Activated naive CD8-positive, alpha-beta T cell treated with anti-CD3 and anti-CD28 coated beads, Interleukin-2, amount 50 U/mL, for 24 hours (primary cell): Measurements from ENCODE around the gene UCN2.
"Not testable (repeated sequence)": the region's sequence is repeated elsewhere in the genome, so short reads cannot be mapped to it uniquely, and the experiment has no call there.

Source experiments
- ATAC-seq: fragments of 150-1000 bp; cut with Tn5 transposase; one replicate; pipeline ENCODE4 v1.10.0; 2021
- DNase-seq: peaks from one replicate; pipeline ENCODE4 v3.0.0; 2021
- H3K27ac Mint-ChIP-seq: one replicate; pipeline ENCODE4 v1.8.0; 2021; ENCODE audit warnings: mild to moderate bottlenecking, mixed read lengths
- H3K27me3 Mint-ChIP-seq: one replicate; pipeline ENCODE4 v1.8.0; 2021; ENCODE audit warnings: mixed read lengths
- H3K36me3 Mint-ChIP-seq: one replicate; pipeline ENCODE4 v1.8.0; 2021; ENCODE audit warnings: low read depth, mixed read lengths
- H3K4me1 Mint-ChIP-seq: one replicate; pipeline ENCODE4 v1.8.0; 2021; ENCODE audit warnings: mixed read lengths
- H3K4me3 Mint-ChIP-seq: one replicate; pipeline ENCODE4 v1.8.0; 2021; ENCODE audit warnings: mild to moderate bottlenecking, moderate library complexity, mixed read lengths
- H3K9me3 Mint-ChIP-seq: one replicate; pipeline ENCODE4 v1.8.0; 2021; ENCODE audit warnings: mixed read lengths

The UCN2 gene

GRCh38 chr3:48561045-48561736 lies 2.4 kb downstream of the UCN2 start:
- Mint-ChIP-seq H3K9me3 (no peaks in the 10 kb centered on the region), H3K27me3 (peaks cover 2% of the 10 kb centered on the region), H3K36me3 (peaks cover 2% of the 10 kb centered on the region), H3K4me3 (no peak overlapping the region), H3K27ac (no peak overlapping the region), H3K4me1 (peaks cover 39% of the 10 kb centered on the region)
- DNase-seq (peak; percentile 21), ATAC-seq (no peak)

DNA sequence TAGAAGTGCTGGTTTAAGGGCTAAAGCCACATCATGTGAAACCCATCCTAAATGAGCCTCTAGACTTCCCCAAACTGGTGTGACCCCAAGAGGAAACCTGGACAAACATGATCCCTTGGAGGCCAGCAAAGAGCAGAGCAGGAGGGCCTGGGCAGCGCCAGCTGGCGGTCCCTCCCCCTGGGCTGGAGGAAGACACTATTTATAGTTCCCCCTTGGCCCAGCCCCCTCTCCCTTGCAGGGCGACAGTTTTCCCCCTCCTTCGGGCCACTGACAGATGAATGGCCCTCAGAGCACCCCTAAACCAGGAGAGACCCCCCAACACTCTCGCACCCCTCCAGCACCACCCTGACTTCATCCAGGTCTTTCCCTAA lies 2.9 kb downstream of the UCN2 start:
- ATAC-seq = no peak
- Mint-ChIP-seq H3K36me3 (peaks cover 2% of the 10 kb centered on the region), H3K27ac (no peak overlapping the region), H3K27me3 (peaks cover 2% of the 10 kb centered on the region), H3K4me1 (peaks cover 35% of the 10 kb centered on the region), H3K4me3 (no peak overlapping the region), H3K9me3 (no peaks in the 10 kb centered on the region)
- no peak for DNase-seq

DNA sequence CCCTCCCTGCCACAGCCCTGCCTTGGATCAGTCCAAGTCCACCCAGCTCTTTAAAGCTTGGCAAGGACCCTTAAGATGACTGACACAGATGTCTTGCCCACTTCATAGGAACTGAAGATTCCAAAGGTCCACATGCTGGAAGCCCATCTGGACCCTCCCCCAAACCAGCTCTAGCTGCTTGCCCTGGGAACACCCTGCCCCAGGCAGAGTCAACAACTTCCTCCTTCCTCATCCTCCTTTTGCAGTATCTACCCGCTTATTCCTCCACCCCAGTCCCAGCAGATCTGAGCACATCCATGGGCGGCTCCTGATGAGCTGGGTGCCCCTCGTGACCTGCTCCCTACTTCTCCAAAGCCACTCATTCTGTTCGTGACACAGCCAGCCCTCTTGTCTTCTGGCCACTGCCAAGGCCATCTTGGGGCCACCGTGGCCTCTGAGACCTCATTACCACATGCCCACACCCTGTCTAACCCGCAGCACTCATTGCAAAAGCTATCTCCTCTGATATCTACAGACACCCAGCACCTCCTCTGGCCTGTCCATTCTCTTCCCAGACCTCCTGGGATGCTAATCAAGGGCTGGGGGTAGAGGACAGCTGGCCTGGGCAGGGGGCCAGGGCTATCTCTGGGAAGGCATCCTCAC lies 5.0 kb downstream of the UCN2 start:
- H3K4me1 Mint-ChIP-seq = peaks cover 32% of the 10 kb centered on the region
- ATAC-seq (no peak), DNase-seq (no peak)
- no peak overlapping the region for H3K27ac Mint-ChIP-seq
- no peaks in the 10 kb centered on the region for H3K9me3 Mint-ChIP-seq
- no peak overlapping the region for H3K4me3 Mint-ChIP-seq
- peaks cover 2% of the 10 kb centered on the region for H3K27me3 Mint-ChIP-seq
- peaks cover 2% of the 10 kb centered on the region for H3K36me3 Mint-ChIP-seq

- peaks cover 2% of the 10 kb centered on the region for H3K27me3 Mint-ChIP-seq
- DNase-seq (peak; percentile 99), ATAC-seq (peak; percentile 89)
- H3K27ac Mint-ChIP-seq = peak within 1 kb of the TSS; percentile 93
- peaks cover 25% of the 10 kb centered on the region for H3K4me1 Mint-ChIP-seq
- H3K36me3 Mint-ChIP-seq = peaks cover 2% of the 10 kb centered on the region
- H3K4me3 Mint-ChIP-seq = peak within 1 kb of the TSS; percentile 84
- H3K9me3 Mint-ChIP-seq = no peaks in the 10 kb centered on the region
Measured at GRCh38 chr3:48556796-48557626, 6.6 kb downstream of the UCN2 start, which contains the start of gene PFKFB4. Gene PFKFB4 (minus strand): TSS chr3:48556803. CDS start chr3:48556777, 26 bp downstream.

GRCh38 chr3:48555949-48556795 lies 7.4 kb downstream of the UCN2 start:
- peak; percentile 16 for DNase-seq
- peak overlapping the region; percentile 93 for H3K27ac Mint-ChIP-seq
- no peak for ATAC-seq

GRCh38 chr3:48555231-48555948 lies 8.2 kb downstream of the UCN2 start:
- Mint-ChIP-seq H3K4me3 (peak overlapping the region; percentile 84), H3K9me3 (no peaks in the 10 kb centered on the region), H3K27me3 (peaks cover 2% of the 10 kb centered on the region), H3K27ac (peak overlapping the region; percentile 31), H3K4me1 (peaks cover 22% of the 10 kb centered on the region), H3K36me3 (peaks cover 2% of the 10 kb centered on the region)
- ATAC-seq (no peak), DNase-seq (no peak)

More at GRCh38 chr3:48555949-48556795, 7.4 kb downstream of the UCN2 start:
- no peaks in the 10 kb centered on the region for H3K9me3 Mint-ChIP-seq
- peaks cover 24% of the 10 kb centered on the region for H3K4me1 Mint-ChIP-seq
- H3K4me3 Mint-ChIP-seq = peak overlapping the region; percentile 84
- peaks cover 2% of the 10 kb centered on the region for H3K27me3 Mint-ChIP-seq
- peaks cover 2% of the 10 kb centered on the region for H3K36me3 Mint-ChIP-seq

DNA sequence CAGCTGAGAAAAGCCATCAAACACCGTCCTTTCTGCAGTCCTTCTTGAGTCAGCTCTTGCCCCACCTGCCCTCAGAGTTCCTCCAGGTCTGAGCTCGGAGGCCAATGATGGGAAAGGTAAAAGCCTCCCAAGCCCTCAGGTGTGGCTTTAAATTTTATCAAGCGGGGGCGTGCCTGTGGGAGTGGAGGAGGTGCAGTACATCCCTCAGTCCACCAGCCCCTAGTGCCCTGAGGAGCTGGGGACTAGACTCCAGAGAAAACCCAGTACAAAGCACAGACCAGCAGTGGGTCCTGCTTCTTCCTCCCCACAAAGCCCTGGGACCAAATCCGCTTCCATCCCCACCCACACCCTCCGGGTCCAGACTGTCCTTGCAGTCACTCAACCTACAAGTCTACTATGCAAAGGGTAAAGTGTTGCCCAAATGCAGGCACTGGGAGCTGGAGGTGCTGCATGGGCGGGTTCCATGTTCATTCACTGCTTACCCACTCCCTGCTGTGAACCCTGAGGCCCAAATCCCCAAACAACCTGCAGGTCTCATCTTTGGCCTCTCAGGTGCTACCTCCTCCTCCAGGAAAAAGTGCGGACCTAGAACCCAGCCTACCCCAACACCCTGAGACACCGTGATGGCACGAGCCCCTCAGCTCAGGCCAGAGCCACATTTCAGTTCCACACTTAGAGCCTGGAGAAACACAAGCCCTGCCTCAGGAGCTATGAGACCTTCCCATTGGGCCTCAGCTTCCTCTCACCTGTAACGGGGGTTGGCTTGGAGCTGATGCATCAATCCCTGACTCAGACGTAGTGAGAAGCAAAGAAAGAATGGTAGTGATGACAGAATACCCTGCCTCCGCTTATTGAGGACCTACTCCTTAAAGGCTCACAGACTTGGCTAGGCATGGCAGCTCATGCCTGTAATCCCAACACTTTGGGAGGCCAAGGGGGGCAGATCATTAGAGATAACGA lies 9.4 kb downstream of the UCN2 start:
- no peak for ATAC-seq
- DNase-seq = no peak
- Mint-ChIP-seq H3K9me3 (no peaks in the 10 kb centered on the region), H3K4me1 (peaks cover 22% of the 10 kb centered on the region), H3K27ac (no peak overlapping the region), H3K36me3 (peaks cover 2% of the 10 kb centered on the region), H3K4me3 (no peak overlapping the region), H3K27me3 (no peaks in the 10 kb centered on the region)

- DNase-seq (no peak), ATAC-seq (no peak)
- Mint-ChIP-seq H3K27me3 (no peaks in the 10 kb centered on the region), H3K9me3 (no peaks in the 10 kb centered on the region), H3K36me3 (peaks cover 2% of the 10 kb centered on the region), H3K4me3 (no peak overlapping the region), H3K4me1 (peaks cover 19% of the 10 kb centered on the region), H3K27ac (no peak overlapping the region)
Measured at GRCh38 chr3:48553361-48553760, 10.2 kb downstream of the UCN2 start.

DNA sequence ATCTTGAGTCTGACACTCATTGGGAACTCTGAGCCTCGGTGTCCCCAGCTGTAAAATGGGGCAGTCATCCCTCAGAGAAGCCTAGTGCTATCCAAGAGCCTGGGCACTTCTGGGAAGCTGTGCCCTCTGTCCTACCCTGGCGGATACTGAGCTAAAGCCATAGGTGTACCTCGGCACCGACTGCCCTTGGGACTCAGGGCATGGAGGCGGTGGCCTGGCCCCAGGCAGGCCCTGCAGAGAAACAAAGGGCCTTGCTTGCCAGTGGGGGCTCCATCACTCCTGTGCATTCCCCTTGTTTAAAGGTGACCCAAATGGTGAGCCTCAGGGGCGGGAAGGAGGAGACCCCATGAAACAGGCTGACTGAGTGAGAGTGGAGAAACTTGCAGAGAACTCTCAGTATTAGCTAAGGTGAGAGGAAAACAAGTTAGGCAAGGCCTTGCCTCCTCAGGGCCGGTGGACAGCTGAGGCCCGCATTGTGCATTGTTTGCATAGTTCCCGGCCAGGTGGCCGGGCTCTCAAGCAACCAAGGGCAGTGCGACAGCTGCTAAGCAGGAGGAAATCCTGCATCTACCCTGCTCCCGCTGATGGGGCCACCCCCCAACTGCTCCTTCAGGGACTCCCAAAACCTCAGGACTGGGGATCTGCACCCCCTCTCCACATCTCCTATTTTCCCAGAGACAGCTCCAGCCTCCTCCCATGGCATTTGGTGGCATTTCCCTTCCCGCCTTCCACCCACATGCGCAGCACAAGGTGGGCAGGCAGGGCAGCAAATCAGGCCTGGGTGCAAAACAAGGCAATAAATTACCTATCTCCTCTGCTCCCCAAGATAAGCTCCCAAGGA lies 11.2 kb downstream of the UCN2 start:
- no peaks in the 10 kb centered on the region for H3K27me3 Mint-ChIP-seq
- ATAC-seq = no peak
- no peaks in the 10 kb centered on the region for H3K9me3 Mint-ChIP-seq
- DNase-seq = no peak
- H3K27ac Mint-ChIP-seq = no peak overlapping the region
- H3K4me3 Mint-ChIP-seq = no peak overlapping the region
- H3K4me1 Mint-ChIP-seq = peaks cover 15% of the 10 kb centered on the region
- peaks cover 6% of the 10 kb centered on the region for H3K36me3 Mint-ChIP-seq

GRCh38 chr3:48551651-48552050 lies 11.9 kb downstream of the UCN2 start:
- not testable (repeated sequence) for H3K27me3 Mint-ChIP-seq, H3K4me3 Mint-ChIP-seq, H3K9me3 Mint-ChIP-seq, ATAC-seq, DNase-seq, H3K36me3 Mint-ChIP-seq, H3K27ac Mint-ChIP-seq, H3K4me1 Mint-ChIP-seq

DNA sequence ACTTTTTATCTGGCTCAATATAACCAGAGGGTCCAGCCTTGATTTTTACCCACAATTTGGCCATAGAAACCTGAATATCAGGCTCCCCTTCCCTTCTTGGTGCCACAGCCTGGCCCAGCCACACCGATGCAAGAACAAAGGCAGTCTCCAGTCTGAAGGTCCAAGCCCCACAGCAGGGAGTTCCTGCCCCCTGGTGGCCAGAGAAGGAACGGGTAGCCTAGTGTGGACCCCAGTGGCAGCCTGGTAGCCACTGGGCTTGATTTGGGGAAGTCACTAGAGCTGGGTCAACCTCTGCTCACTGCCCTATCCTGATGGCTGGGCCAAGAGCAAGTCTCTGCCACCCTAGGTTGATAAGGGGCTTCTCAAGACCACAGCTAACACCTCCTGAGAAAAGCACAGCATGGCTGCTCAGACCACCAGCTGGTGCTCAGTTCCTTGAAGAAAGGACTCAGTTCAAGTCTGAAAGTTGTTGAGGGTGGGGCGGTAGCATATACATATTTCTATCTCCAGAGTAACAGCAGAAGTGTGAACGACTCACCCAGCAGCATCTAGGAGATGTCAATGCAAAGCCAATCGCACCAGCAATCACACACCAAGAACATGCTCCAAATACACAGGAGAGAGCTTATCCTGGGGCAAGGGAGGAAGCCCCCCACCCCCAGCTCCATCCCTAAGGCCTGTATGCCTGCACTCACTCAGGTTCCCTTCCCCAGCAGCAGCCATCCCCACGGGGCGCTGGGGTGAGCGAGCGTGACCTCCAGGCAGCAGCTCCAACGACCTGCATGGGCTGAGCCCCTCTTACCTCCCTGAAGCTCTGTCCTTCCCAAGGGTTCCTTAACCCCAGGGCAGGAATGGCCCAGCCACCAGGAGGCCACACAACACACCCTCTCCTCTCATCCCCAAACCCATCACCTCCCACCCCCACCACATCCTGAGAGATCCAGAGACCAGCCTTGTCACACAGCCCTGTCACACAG lies 14.6 kb downstream of the UCN2 start:
- Mint-ChIP-seq H3K36me3 (peaks cover 8% of the 10 kb centered on the region), H3K4me3 (no peak overlapping the region), H3K27me3 (no peaks in the 10 kb centered on the region), H3K4me1 (no peaks in the 10 kb centered on the region), H3K27ac (no peak overlapping the region), H3K9me3 (no peaks in the 10 kb centered on the region)
- DNase-seq (peak; percentile 85), ATAC-seq (peak; percentile 94)
